Neural cell (in vitro differentiated cells): ENCODE data around the gene PHF21A.

Source experiments
- EP300 ChIP-seq: fragments of 450-650 bp; conservative IDR thresholded peaks from 2 replicates; pipeline ENCODE4 v1.6.1; 2014; ENCODE audit warnings: antibody characterized with exemption, mild to moderate bottlenecking, moderate library complexity; ENCODE audit not compliant: poor library complexity, severe bottlenecking
- EZH2 ChIP-seq: fragments of 200-600, 300-800 bp; shearing (Covaris generic), sonication (generic); IDR thresholded peaks from 2 replicates; pipeline ENCODE4 v1.6.1; 2014; ENCODE audit warnings: antibody characterized with exemption, low read length, borderline replicate concordance, mild to moderate bottlenecking; ENCODE audit not compliant: insufficient read depth, poor library complexity, severe bottlenecking
- TF ChIP-seq, protein P1 (sequence below): fragments of 450-650 bp; IDR thresholded peaks from 2 replicates; pipeline ENCODE4 v1.5.1; 2014; ENCODE audit warnings: antibody characterized with exemption, mild to moderate bottlenecking, moderate library complexity; ENCODE audit not compliant: poor library complexity, severe bottlenecking
- TF ChIP-seq, protein P2 (sequence below): IDR thresholded peaks from 2 replicates; pipeline ENCODE4 v1.6.1; 2012; ENCODE audit warnings: borderline replicate concordance

DNA sequence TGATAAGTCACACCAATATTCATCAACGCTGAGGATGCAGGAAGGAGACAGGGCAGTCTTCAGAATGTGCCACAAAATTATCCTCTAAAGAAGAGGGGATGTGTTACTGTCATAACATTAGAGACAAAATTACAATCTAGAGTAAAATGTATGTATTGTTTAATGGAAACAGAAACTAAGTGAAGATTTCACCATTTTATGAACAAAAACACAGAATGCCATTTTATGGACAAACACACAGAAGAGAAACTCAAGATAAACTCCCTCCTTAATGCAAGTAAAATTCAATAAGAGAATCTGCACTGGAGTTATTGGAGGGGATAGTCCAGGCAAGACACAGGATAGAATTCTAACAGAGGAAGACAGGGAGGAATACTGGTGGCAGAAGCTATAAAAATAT is 136.0 kb downstream of the PHF21A start:
- TF ChIP-seq, protein P1, sequence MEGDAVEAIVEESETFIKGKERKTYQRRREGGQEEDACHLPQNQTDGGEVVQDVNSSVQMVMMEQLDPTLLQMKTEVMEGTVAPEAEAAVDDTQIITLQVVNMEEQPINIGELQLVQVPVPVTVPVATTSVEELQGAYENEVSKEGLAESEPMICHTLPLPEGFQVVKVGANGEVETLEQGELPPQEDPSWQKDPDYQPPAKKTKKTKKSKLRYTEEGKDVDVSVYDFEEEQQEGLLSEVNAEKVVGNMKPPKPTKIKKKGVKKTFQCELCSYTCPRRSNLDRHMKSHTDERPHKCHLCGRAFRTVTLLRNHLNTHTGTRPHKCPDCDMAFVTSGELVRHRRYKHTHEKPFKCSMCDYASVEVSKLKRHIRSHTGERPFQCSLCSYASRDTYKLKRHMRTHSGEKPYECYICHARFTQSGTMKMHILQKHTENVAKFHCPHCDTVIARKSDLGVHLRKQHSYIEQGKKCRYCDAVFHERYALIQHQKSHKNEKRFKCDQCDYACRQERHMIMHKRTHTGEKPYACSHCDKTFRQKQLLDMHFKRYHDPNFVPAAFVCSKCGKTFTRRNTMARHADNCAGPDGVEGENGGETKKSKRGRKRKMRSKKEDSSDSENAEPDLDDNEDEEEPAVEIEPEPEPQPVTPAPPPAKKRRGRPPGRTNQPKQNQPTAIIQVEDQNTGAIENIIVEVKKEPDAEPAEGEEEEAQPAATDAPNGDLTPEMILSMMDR: no peak
- TF ChIP-seq EP300 (no peak), EZH2 (no peak)
- TF ChIP-seq, protein P2, sequence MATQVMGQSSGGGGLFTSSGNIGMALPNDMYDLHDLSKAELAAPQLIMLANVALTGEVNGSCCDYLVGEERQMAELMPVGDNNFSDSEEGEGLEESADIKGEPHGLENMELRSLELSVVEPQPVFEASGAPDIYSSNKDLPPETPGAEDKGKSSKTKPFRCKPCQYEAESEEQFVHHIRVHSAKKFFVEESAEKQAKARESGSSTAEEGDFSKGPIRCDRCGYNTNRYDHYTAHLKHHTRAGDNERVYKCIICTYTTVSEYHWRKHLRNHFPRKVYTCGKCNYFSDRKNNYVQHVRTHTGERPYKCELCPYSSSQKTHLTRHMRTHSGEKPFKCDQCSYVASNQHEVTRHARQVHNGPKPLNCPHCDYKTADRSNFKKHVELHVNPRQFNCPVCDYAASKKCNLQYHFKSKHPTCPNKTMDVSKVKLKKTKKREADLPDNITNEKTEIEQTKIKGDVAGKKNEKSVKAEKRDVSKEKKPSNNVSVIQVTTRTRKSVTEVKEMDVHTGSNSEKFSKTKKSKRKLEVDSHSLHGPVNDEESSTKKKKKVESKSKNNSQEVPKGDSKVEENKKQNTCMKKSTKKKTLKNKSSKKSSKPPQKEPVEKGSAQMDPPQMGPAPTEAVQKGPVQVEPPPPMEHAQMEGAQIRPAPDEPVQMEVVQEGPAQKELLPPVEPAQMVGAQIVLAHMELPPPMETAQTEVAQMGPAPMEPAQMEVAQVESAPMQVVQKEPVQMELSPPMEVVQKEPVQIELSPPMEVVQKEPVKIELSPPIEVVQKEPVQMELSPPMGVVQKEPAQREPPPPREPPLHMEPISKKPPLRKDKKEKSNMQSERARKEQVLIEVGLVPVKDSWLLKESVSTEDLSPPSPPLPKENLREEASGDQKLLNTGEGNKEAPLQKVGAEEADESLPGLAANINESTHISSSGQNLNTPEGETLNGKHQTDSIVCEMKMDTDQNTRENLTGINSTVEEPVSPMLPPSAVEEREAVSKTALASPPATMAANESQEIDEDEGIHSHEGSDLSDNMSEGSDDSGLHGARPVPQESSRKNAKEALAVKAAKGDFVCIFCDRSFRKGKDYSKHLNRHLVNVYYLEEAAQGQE: no peak
